HG02970 (cell line): ENCODE data around the gene ISOC2.

Experiments used
- ATAC-seq: cut with Tn5 transposase; IDR thresholded peaks from one replicate; pipeline ENCODE4 v1.9.1; 2021; ENCODE audit warnings: mild to moderate bottlenecking, moderate library complexity, moderate number of reproducible peaks; ENCODE audit not compliant: unreplicated experiment, low FRiP score

The ISOC2 gene

GRCh38 chr19:55479451-55480230, 18.2 kb upstream of the ISOC2 start:
- ATAC-seq = no peak

DNA sequence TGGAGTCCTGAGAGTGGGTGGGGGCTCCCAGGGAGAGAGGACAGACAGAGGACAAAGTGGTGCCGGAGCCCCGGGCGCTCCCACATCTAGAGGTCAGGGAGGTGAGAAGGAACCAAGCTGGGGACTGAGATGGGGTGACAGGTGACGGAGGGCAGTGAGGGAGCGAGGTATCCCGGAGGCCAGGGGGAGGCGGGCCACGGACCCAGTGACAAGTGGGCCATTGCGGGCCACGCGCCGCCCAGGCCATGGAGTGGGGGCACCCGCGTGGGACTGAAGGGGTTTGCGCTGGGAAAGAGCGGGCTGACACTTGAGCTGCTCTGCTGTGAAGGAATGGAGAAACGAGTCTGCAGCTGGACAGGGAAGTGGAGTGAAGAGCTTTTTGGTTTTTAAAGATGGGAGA, 17.6 kb upstream of the ISOC2 start:
- ATAC-seq = no peak

DNA sequence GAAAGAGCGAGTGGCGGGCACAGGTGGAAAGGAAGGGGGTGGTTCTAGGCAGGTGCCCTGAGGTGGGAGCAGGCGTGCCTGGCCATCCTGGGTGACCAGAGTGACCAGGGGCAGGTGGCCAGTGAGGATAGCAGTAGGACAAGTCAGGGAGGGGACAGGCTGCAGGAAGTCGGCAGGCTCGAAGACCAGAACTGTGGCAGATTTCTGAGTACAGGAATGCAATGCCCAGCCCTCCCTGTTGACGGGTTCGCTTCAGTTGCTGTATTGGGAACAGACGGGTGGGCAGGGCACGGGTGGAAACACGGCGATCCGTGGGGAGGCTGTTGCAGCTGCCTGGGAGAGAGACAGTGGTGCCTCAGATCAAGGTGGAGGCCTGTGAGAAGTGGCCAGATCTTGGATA, 16.9 kb upstream of the ISOC2 start:
- no peak for ATAC-seq

DNA sequence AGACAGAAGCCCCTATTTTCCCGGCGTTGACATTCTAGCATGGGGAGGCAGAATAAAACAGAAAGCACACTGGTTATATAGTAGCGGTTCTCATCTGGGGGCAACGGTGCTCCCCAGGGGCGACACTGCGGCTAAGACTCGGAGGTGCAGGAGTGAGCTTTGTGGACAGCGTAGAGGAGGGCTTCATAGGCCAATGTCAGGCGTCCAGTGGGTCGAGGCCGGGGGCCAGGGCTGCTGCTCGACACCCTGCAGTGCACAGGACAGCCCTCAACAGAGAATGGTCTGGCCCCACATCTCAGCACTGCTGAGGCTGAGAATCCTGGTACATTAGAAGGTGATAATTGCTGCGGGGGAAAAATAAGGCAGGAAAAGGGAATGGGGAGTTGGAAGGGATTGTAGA, 16.5 kb upstream of the ISOC2 start:
- no peak for ATAC-seq

DNA sequence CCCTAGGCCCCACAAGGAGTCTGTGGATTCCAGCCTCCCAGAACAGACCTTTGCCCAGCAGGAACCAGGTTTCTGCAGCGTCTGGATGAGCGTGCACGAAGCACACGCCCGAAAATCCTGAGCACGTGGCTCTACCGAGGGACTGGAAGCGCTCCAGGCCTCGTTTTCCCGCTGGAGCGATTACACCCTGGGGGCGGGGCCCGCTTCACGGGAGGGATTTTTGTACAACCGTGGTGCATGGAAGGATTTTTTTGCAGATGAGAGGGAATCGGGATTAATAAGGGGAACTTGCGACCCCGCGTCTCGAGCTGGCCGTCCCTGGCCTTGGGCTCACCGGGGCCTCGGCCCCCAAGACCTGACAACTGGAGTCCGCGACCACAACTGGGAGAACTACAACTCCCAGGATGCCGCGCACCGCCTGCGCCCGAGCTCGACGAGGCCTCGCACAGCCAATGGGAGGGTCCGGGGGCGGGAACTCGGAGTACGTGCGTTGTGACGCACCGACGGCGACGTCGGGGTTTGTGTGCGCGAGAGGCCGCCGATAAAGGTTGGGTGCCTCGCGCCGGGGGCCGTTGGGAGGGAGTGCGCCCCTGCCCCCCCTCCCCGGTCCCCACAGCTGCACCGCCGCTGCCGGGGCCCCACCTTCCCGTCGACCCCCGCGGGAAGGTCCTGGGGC, 14.8 kb upstream of the ISOC2 start, which contains the start of gene ZNF628:
Gene ZNF628, plus strand, starts transcription at position 518 of the 676 bp plus-strand sequence. CDS start 3,294 bp downstream, outside the sequence.
- peak; percentile 93 for ATAC-seq

- no peak for ATAC-seq
Observed at GRCh38 chr19:55474269-55475265, 13.1 kb upstream of the ISOC2 start.

GRCh38 chr19:55473225-55474012, 12.0 kb upstream of the ISOC2 start:
- no peak for ATAC-seq

DNA sequence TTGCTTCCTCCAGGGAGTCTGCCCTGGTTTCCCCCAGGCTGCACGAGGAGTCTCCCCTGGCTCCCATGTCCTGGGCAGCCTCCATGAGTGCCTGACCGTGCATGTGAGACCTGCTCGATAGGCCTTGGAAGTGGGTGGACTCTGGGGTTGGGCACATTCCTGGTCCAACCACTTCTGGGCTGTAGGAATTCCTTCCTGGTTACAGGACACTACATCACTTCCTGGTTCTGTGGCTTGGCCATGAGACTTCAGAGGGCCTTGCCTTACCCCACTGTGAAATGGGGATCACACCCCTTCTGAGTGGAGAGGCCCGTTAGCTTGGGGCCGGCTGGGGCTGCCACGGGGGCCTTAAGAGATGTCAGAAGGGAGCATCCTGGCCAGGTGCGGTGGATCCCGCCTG, 11.0 kb upstream of the ISOC2 start:
- no peak for ATAC-seq

DNA sequence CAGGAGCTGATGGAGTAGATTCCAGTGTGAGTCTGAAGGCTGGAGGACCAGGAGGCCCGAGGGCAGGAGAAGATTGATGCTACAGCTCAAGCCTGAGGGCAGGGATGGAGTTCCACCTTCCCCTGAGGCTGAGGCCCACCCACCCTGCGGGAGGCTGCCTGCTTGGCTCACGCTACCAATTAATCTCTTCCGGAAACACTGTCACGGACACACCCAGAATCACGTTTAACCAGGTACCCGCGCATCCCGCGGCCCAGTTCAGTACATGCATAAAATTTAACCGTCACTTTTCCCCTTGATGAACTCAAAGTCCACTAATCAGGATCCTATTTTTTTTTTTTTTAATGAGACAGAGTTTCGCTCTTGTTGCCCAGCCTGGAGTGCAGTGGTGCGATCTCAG, 9.8 kb upstream of the ISOC2 start:
- no peak for ATAC-seq

GRCh38 chr19:55468054-55468393, 6.6 kb upstream of the ISOC2 start:
- ATAC-seq = no peak

DNA sequence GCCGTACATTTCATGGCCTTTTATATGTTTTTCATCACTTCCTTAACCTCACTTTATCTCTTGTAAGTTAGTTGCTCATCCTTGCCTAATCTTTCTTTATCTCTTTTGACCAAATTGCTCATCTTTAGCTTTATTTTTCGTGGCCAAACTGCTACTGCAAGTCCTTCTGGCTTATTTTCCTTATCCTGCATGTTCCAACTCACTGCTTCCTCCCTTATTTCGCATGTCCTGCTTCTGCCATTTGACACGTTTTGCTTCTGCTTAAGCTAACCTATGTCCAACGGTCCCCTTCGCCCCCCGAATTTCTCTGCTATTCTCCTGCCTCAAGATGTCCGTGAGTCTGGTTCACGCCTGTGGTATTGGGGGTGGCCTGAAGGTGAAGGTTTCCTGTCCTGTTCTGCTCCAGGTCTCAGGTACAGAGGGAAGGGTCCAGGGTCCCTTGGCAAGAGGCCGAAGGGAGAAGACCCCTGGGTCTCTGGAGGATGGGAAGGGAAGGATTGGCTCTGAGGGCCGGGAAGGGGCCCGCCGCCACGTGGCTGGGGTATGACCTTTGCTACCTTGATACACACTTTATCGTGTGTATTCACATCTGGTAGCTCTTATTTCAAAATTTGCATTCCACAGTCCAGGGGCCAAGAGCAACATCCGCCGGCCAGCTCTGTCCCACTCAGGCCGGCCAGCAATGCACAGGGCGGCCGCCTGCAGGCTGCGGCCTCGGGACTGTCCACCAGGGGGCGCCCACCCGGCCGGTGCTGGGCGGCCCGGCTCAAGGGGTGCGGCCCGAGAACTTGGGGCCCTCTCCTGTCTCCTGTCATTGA, 6.0 kb upstream of the ISOC2 start:
- no peak for ATAC-seq

DNA sequence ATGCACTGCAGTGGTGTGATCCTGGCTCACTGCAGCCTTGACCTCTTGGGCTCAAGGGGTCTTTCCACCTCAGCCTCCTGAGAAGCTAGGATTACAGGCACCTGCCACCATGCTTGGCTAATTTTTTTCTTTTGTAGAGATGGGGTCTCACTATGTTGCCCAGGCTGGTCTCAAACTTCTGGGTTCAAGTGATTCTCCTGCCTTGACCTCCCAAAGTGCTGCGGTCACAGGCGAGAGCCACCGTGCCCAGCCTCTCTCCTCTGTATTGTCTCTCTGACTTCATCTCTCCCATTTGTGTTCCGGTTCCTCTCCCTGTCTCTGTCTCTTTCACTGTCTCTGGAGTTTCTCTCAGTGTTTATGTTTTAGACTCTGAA, 4.8 kb upstream of the ISOC2 start:
- ATAC-seq = no peak

DNA sequence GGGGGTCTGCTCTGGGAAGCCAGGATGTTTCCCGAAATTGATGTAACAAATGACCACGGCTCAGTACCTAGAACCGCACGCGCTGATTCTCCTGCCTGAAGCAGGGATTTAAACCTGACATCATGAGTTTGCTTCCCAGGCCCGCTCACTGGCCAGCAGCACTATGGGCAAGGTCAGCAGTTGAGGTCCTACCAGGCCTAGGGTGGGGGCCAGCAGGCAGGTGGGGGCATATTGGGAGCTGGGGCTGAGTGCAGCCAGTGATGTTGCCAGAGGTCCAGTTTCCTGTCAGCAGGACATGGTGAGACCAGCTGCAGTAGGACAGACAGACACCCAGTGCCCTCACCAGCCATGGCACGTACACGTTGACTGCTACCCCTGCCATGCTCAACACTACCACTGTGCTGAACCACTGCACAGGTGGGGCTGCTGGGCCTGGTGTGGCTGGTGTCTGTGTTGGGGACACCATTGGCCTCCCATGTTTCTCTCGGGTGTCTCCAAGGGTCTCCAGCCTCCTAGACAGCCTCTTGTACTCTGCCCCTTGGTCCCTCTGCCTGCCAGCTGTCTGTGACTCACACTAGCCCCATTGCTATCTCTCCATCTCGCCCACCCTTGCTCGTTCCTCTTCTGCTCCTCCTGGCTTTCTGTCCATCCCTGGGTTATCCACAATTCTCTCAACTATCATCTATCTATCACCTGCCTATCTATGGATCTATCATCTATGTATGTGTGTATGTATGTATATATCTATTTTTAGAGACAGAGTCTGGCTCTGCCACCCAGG, 4.2 kb upstream of the ISOC2 start:
- ATAC-seq = no peak

DNA sequence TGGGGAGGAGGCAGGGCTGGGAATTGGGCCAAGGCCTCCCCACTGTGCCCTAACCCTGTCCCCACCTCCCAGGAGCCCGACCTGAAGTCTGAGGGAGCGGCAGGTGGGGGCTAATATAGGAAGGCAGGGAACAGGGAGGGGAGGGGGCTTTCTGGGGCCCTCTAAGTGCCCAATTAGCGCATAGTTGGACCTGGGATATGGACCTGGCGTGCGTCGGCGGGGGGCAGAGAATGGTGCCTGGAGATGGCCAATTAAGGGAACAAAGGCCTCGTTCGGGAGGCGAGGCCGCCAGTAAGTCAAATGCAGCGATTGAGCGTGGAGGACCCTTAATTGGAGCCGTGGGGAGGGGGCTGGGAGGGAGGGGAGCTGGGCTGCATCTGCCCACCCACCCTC, 3.2 kb upstream of the ISOC2 start, which contains the start of gene C19orf85:
Gene C19orf85, minus strand, starts transcription at position 90 of the 393 bp plus-strand sequence. CDS start 197 bp downstream, outside the sequence.
- ATAC-seq = no peak

DNA sequence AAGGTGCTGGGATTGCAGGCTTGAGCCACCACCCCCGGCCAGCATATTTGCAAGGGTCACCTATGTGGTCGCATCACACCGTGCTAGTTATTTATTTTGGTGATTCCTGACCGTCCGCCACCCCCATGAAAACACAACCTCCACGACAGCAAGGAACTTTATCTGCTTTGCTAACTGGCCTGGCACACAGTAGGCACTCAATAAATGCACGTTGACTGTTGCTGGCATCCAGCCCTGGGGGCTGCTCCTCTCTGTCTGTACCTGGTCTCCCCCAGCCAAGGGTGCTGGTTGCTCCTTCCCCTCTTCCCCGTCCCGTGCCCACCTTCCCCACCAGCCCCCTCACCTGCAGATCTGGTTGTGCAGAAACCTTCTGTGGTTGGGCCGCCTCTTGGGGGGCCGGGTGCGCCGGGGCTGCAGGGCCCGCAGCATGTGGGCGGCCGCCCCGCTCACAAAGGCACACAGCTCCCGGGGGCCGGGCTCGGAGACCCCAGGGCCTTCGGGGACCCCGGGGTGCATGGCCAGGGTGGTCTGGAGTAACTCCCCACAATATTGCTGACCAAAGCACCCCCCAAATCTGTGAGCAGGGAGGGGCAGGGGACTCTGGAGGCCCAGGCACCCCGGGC, 2.7 kb upstream of the ISOC2 start:
- no peak for ATAC-seq

DNA sequence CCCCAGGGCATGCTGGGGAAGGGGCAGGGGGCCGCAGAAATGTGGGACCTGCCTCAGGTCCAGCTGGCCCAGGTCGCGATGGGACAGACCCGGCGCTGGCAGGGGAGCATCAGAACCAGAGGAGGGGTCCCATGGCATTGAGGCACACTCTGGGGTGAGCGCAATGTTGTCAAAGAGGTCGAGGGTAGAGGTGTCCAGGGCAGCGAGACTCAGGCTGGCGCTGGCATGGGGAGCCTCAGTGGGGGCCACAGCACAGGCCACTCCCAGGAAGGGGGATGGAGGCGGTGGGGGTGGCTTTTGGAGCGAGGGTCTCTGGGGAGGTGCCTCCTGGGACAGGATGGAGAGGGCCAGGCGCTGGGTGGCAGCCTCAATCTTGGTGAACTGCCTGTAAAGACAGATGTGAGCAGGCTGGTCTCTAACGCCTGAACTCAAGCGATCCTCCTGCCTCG, 2.2 kb upstream of the ISOC2 start:
- ATAC-seq = no peak

DNA sequence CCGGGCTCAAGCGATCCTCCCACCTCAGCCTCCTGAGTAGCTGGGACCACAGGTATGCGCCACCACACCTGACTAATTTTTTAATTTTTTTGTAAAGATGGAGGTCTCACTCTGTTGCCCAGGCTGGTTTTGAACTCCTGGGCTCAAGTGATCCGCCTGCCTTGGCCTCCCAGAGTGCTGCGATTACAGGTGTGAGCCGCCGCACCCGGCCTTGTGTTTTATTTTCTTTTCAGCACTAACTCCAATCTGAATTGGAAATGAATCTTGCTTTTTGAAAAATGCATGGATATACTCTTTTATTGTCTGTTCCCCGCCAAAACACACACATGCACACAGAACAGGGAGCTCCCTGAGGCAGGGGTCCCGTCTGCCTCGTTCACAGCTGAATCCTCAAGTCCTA, 1.3 kb upstream of the ISOC2 start:
- ATAC-seq = no peak
